H1 (cell line): ENCODE results near the gene EZH1. TPM values are rescaled to one million over a fixed set of nuclear protein-coding genes. Genes with fewer than 3 reads are reported as not detected.

ENCODE experiments used
- CTCF ChIA-PET: fragments of 300-600 bp; sonication (Branson Sonifier 250); formaldehyde crosslinking; loops from one replicate; lab custom pipeline; 2021; ENCODE audit not compliant: partially characterized antibody; lab: Charles Lee
- POLR2A ChIA-PET: fragments of 300-600 bp; sonication (Branson Sonifier 250); formaldehyde crosslinking; loops from one replicate; lab custom pipeline; 2021; ENCODE audit warnings: inconsistent platforms; ENCODE audit not compliant: partially characterized antibody; lab: Charles Lee
- DNase-seq, 2 experiments: peaks; one replicate each; pipeline versions ENCODE4 v3.0.0 to v3.0.0-alpha.2; 2010 to 2022; ENCODE audit warnings: low spot score in 2 of 2, low read depth in 1 of 2, mixed read lengths in 1 of 2
- FAIRE-seq: peaks from 2 replicates; lab custom pipeline; 2011; peaks lifted over from hg19 to GRCh38; lab: Jason Lieb, UNC
- H2AFZ ChIP-seq: 2 replicates; pipeline ENCODE4 v1.8.1; 2012; ENCODE audit warnings: low read length, inconsistent platforms
- H2AK5ac ChIP-seq: 2 replicates; pipeline ENCODE4 v1.6.1; 2013; ENCODE audit warnings: low read depth, low read length
- H2BK120ac ChIP-seq: replicated peaks from 2 replicates; pipeline ENCODE3; 2013; ENCODE audit warnings: low read depth, low read length, inconsistent platforms
- H2BK12ac ChIP-seq: 2 replicates; pipeline ENCODE4 v1.6.1; 2013; ENCODE audit warnings: low read depth, low read length
- H2BK15ac ChIP-seq: 2 replicates; pipeline ENCODE4 v1.6.1; 2013; ENCODE audit warnings: low read length
- H2BK20ac ChIP-seq: 2 replicates; pipeline ENCODE4 v1.6.1; 2013; ENCODE audit warnings: low read length
- H2BK5ac ChIP-seq: 2 replicates; pipeline ENCODE4 v1.6.1; 2013; ENCODE audit warnings: low read depth, low read length
- H3K14ac ChIP-seq: 2 replicates; pipeline ENCODE4 v1.6.1; 2013; ENCODE audit warnings: inconsistent platforms; ENCODE audit not compliant: insufficient read length
- H3K18ac ChIP-seq: 2 replicates; pipeline ENCODE4 v1.6.1; 2013; ENCODE audit warnings: low read length; ENCODE audit errors: extremely low read depth
- H3K23ac ChIP-seq: 2 replicates; pipeline ENCODE4 v1.6.1; 2013; ENCODE audit warnings: inconsistent platforms; ENCODE audit not compliant: insufficient read length
- H3K23me2 ChIP-seq: 2 replicates; pipeline ENCODE4 v1.6.1; 2013; ENCODE audit warnings: low read depth, low read length
- H3K27ac ChIP-seq: 2 replicates; pipeline ENCODE4 v1.6.1; 2011; ENCODE audit warnings: low read depth, low read length, inconsistent platforms
- H3K27me3 ChIP-seq, 4 experiments: replicated peaks in 1 of 4; 1 replicate in 1 of 4; 2 replicates in 3 of 4; pipeline versions ENCODE4 v1.6.1 to v1.8.1; 2011 to 2013; ENCODE audit warnings: low read length in 3 of 4, mild to moderate bottlenecking in 3 of 4, inconsistent platforms in 2 of 4, mixed read lengths in 2 of 4, moderate library complexity in 1 of 4; ENCODE audit not compliant: control insufficient read depth in 3 of 4, insufficient read depth in 3 of 4; ENCODE audit errors: extremely low read depth in 1 of 4
- H3K36me3 ChIP-seq, 4 experiments: 2 replicates each; pipeline versions ENCODE4 v1.6.1 to v1.8.1; 2011 to 2013; ENCODE audit warnings: mild to moderate bottlenecking in 4 of 4, low read length in 3 of 4, moderate library complexity in 2 of 4, control low read depth in 1 of 4, inconsistent platforms in 1 of 4; ENCODE audit not compliant: insufficient read depth in 4 of 4, control insufficient read depth in 2 of 4
- H3K4ac ChIP-seq: replicated peaks from 2 replicates; pipeline ENCODE3; 2013; ENCODE audit warnings: low read length, low read depth, mixed read lengths, inconsistent platforms; ENCODE audit not compliant: insufficient read length
- H3K4me1 ChIP-seq, 4 experiments: replicated peaks in 1 of 4; 1 replicate in 1 of 4; 2 replicates in 3 of 4; pipeline versions ENCODE4 v1.6.1 to v1.8.1; 2011 to 2013; ENCODE audit warnings: low read length in 3 of 4, inconsistent platforms in 2 of 4, mixed read lengths in 1 of 4; ENCODE audit not compliant: insufficient read depth in 4 of 4, control insufficient read depth in 3 of 4
- H3K4me2 ChIP-seq, 2 experiments: 2 replicates each; pipeline versions ENCODE4 v1.6.1 to v1.8.1; 2011 to 2013; ENCODE audit warnings: low read depth in 2 of 2, low read length in 2 of 2, control low read depth in 1 of 2, inconsistent platforms in 1 of 2, mild to moderate bottlenecking in 1 of 2; ENCODE audit not compliant: insufficient read depth in 1 of 2
- H3K4me3 ChIP-seq, 4 experiments: fragments of 200-600, 300-600 bp in 1 of 4; sonication (generic), shearing (Covaris generic), sonication (Bioruptor Twin) in 1 of 4; 2 replicates each; pipeline versions ENCODE4 v1.5.1 to v1.8.1; 2011 to 2016; ENCODE audit warnings: low read length in 4 of 4, low read depth in 3 of 4, control low read depth in 2 of 4, inconsistent platforms in 2 of 4, mild to moderate bottlenecking in 2 of 4, mixed read lengths in 1 of 4, moderate library complexity in 1 of 4; ENCODE audit not compliant: insufficient read depth in 2 of 4; ENCODE audit errors: extremely low read depth in 1 of 4
- H3K56ac ChIP-seq: replicated peaks from 2 replicates; pipeline ENCODE3; 2013; ENCODE audit warnings: low read depth, mild to moderate bottlenecking, mixed read lengths, low read length, inconsistent platforms; ENCODE audit not compliant: insufficient read length
- H3K79me1 ChIP-seq: 2 replicates; pipeline ENCODE4 v1.6.1; 2013; ENCODE audit warnings: low read depth, low read length, control low read depth
- H3K79me2 ChIP-seq, 2 experiments: 2 replicates each; pipeline versions ENCODE4 v1.6.1 to v1.8.1; 2012 to 2013; ENCODE audit warnings: low read length in 2 of 2, mild to moderate bottlenecking in 2 of 2, inconsistent platforms in 1 of 2; ENCODE audit not compliant: insufficient read depth in 2 of 2, control insufficient read depth in 1 of 2
- H3K9ac ChIP-seq, 4 experiments: replicated peaks in 1 of 4; 1 replicate in 1 of 4; 2 replicates in 3 of 4; pipeline versions ENCODE4 v1.6.1 to v1.8.1; 2011 to 2013; ENCODE audit warnings: low read depth in 3 of 4, low read length in 3 of 4, control low read depth in 2 of 4, mild to moderate bottlenecking in 2 of 4, moderate library complexity in 2 of 4, inconsistent platforms in 1 of 4; ENCODE audit errors: extremely low read depth in 1 of 4
- H3K9me3 ChIP-seq, 2 experiments: 2 replicates each; pipeline versions ENCODE4 v1.6.1 to v1.8.1; 2012 to 2013; ENCODE audit warnings: mild to moderate bottlenecking in 2 of 2, moderate library complexity in 2 of 2, control low read depth in 1 of 2, inconsistent platforms in 1 of 2, low read depth in 1 of 2, low read length in 1 of 2, mixed read lengths in 1 of 2; ENCODE audit not compliant: insufficient read depth in 2 of 2
- H4K20me1 ChIP-seq, 2 experiments: replicated peaks in 1 of 2; 2 replicates each; pipeline versions ENCODE3 to v1.8.1; 2011 to 2013; ENCODE audit warnings: inconsistent platforms in 2 of 2, low read length in 2 of 2, mild to moderate bottlenecking in 1 of 2; ENCODE audit not compliant: insufficient read depth in 2 of 2, control insufficient read depth in 1 of 2
- H4K5ac ChIP-seq: 2 replicates; pipeline ENCODE4 v1.6.1; 2013; ENCODE audit warnings: low read length, low read depth, mixed read lengths, inconsistent platforms; ENCODE audit not compliant: insufficient read length
- H4K8ac ChIP-seq: 2 replicates; pipeline ENCODE4 v1.8.0; 2013; ENCODE audit warnings: mild to moderate bottlenecking, moderate library complexity, low read length, inconsistent platforms; ENCODE audit not compliant: insufficient read depth; ENCODE audit errors: extremely low read depth
- H4K91ac ChIP-seq: replicated peaks from 2 replicates; pipeline ENCODE3; 2013; ENCODE audit warnings: low read length, mixed read lengths, inconsistent platforms; ENCODE audit not compliant: insufficient read length
- ATF2 ChIP-seq: IDR thresholded peaks from 2 replicates; pipeline ENCODE4 v1.6.1; 2012; ENCODE audit warnings: low read length, inconsistent platforms
- CREB1 ChIP-seq: IDR thresholded peaks from 2 replicates; pipeline ENCODE4 v1.6.1; 2012; ENCODE audit warnings: inconsistent platforms
- FOSL1 ChIP-seq: IDR thresholded peaks from 2 replicates; pipeline ENCODE4 v1.6.1; 2011; ENCODE audit warnings: mild to moderate bottlenecking, low read depth, low read length, moderate library complexity; ENCODE audit not compliant: insufficient read depth
- MAX ChIP-seq: IDR thresholded peaks from 2 replicates; pipeline ENCODE4 v1.6.1; 2012; ENCODE audit warnings: inconsistent platforms
- NANOG ChIP-seq: IDR thresholded peaks from 2 replicates; pipeline ENCODE4 v1.6.1; 2011; ENCODE audit warnings: low read length, low read depth, mild to moderate bottlenecking, inconsistent platforms; ENCODE audit not compliant: insufficient read depth, poor library complexity, severe bottlenecking
- PHF8 ChIP-seq: fragments of 200-600 bp; sonication (generic); conservative IDR thresholded peaks from 2 replicates; pipeline ENCODE4 v1.7.1; 2012; ENCODE audit warnings: low read depth, mild to moderate bottlenecking, inconsistent platforms, low read length, moderate library complexity
- RXRA ChIP-seq: IDR thresholded peaks from 2 replicates; pipeline ENCODE4 v1.6.1; 2011; ENCODE audit warnings: low read depth, mild to moderate bottlenecking, low read length, moderate library complexity; ENCODE audit not compliant: insufficient read depth
- SP1 ChIP-seq: IDR thresholded peaks from 2 replicates; pipeline ENCODE4 v1.6.1; 2011; ENCODE audit warnings: low read depth, low read length
- TBP ChIP-seq: IDR thresholded peaks from 2 replicates; pipeline ENCODE4 v1.6.1; 2011; ENCODE audit warnings: low read depth, low read length, improper control_type of control experiment
- TCF12 ChIP-seq: IDR thresholded peaks from 2 replicates; pipeline ENCODE4 v1.6.1; 2011; ENCODE audit warnings: low read depth, mild to moderate bottlenecking, low read length
- WGBS, 2 experiments: shearing (Covaris generic) in 1 of 2; methylation state at CpG; one replicate each; pipeline versions ENCODE4 v1.1.6 to v1.1.7; 2013 to 2015; ENCODE audit warnings: low lambda C conversion rate in 2 of 2, mixed read lengths in 2 of 2, inconsistent platforms in 1 of 2, low coverage in 1 of 2, missing lambda C conversion rate in 1 of 2; ENCODE audit not compliant: insufficient replicate concordance in 2 of 2, insufficient coverage in 1 of 2, insufficient read length in 1 of 2; ENCODE audit errors: extremely low coverage in 1 of 2, missing lambda C conversion rate in 1 of 2; 5-methylcytosine and 5-hydroxymethylcytosine counted together
- polyA plus RNA-seq, 7 experiments: library from polyadenylated mRNA; depleted of rRNA in 3 of 7; stranded (reverse) in 5 of 7; unstranded in 2 of 7; fragments of >200 nt in 5 of 7; fragments of 200-250 nt in 2 of 7; gene quantifications; 1 replicate in 5 of 7; 2 replicates in 1 of 7; 4 replicates in 1 of 7; pipeline versions ENCODE4 v1.2.1 to v1.2.3, GENCODE V29; 2011 to 2013; ENCODE audit warnings: missing spikeins in 2 of 7, mixed read lengths in 2 of 7
- total RNA-seq: library from RNA; stranded (reverse); fragmentation: NEBNext Ultra II Directional; extraction: Animal tissue kit (Norgen Biotek cat#: 25700); gene quantifications from 2 replicates; pipeline ENCODE4 v1.2.1, GENCODE V29; 2021

EZH1 gene
- total and polyA plus RNA-seq, 2 of the 8 experiments (the other 6 are each of a cell fraction or from before 2014, with no cell fraction given), result 17.4 to 20.8 TPM

- H3K18ac ChIP-seq, result no peak overlapping the region
- 0 out of 2 replicates have a peak overlapping the region, but pooled peaks have one; percentile 46 for H2AFZ ChIP-seq
- TF ChIP-seq SP1, result no peak
- no peak for TF ChIP-seq NANOG
- TF ChIP-seq PHF8, result no peak
- TF ChIP-seq ATF2, result no peak
- TF ChIP-seq TCF12, result no peak
- TF ChIP-seq TBP, result no peak
- no peak for TF ChIP-seq RXRA
- no peak for TF ChIP-seq FOSL1
- TF ChIP-seq MAX, result no peak
- TF ChIP-seq CREB1, result no peak
Measured at GRCh38 chr17:42748202-42748907, 3.5 kb upstream of the EZH1 start.

More at GRCh38 chr17:42748202-42748907, 3.5 kb upstream of the EZH1 start:
- no peaks in the 10 kb centered on the region for H4K20me1 ChIP-seq
- no peak overlapping the region for H2BK15ac ChIP-seq
- H4K8ac ChIP-seq, result no peak overlapping the region
- H3K9me3 ChIP-seq, result peaks cover 0 to 3% of the 10 kb centered on the region in 2 experiments; a peak in 1 of 4 replicates
- no peak overlapping the region for H3K27ac ChIP-seq
- H4K5ac ChIP-seq, result no peak overlapping the region
- 79% methylated on average over 7 of the region's 7 CpGs; no CpG with 5 or more reads in 1 of the 2 experiments for WGBS, 2 experiments
- no peak for DNase-seq
- ChIA-PET POLR2A (interaction anchor here (1.4 to 6.6 kb wide), 3 partner anchors 13 to 97 kb away, joined by 3 to 46 read pairs (median 7); partner anchors contain the start of genes RAMP2 and VPS25), CTCF (interaction anchor here (1.2 to 10.0 kb wide), 3 partner anchors 13 to 72 kb away, joined by 4 to 81 read pairs (median 4); partner anchors contain the start of genes RAMP2 and VPS25)
- H2BK12ac ChIP-seq, result no peak overlapping the region
- peaks cover 0 to 4% of the 10 kb centered on the region in 2 experiments; a peak in 1 of 4 replicates for H3K79me2 ChIP-seq
- H3K79me1 ChIP-seq, result no peaks in the 10 kb centered on the region
- H3K23ac ChIP-seq, result no peak overlapping the region
- H4K91ac ChIP-seq, result no peak overlapping the region
- no peak overlapping the region for H3K14ac ChIP-seq
- H3K27me3 ChIP-seq, result peaks cover 9 to 14% (median 13%) of the 10 kb centered on the region in 4 experiments
- no peak overlapping the region for H2BK5ac ChIP-seq
- no peak overlapping the region for H3K4ac ChIP-seq
- peaks cover 2% of the 10 kb centered on the region; the same call in 1 of the 2 replicates for H3K23me2 ChIP-seq
- no peak overlapping the region for H2BK20ac ChIP-seq
- no peak overlapping the region; a peak in 1 of 4 replicates for H3K4me2 ChIP-seq
- no peak overlapping the region for H2BK120ac ChIP-seq
- no peak overlapping the region for H3K4me3 ChIP-seq
- FAIRE-seq, result no peak
- H3K36me3 ChIP-seq, result no peaks in the 10 kb centered on the region
- peaks cover 0 to 7% (median 6%) of the 10 kb centered on the region in 4 experiments; a peak in 4 of 7 replicates for H3K4me1 ChIP-seq
- no peak overlapping the region for H3K9ac ChIP-seq
- H2AK5ac ChIP-seq, result no peak overlapping the region
- no peak overlapping the region for H3K56ac ChIP-seq
